CD4-positive, alpha-beta T cell (primary cell): Measurements from ENCODE around the gene RASA2. TPM values are rescaled to one million over a fixed set of nuclear protein-coding genes. Genes with fewer than 3 reads are reported as not detected.
A peak's percentile ranks its signal among the peaks of the same experiment; 100 is the strongest.

Source experiments
- ATAC-seq: fragments of 200-7000 bp; cut with Tn5 transposase; one replicate; pipeline ENCODE4 v1.10.0; 2022; ENCODE audit warnings: mild to moderate bottlenecking; ENCODE audit not compliant: poor library complexity
- CTCF ChIA-PET: fragments of 350-600 bp; sonication (Branson Sonifier 250); formaldehyde crosslinking; loops from one replicate; lab custom pipeline; 2021; ENCODE audit warnings: antibody characterized with exemption, inconsistent platforms; lab: Charles Lee
- POLR2A ChIA-PET: fragments of 350-600 bp; sonication (Branson Sonifier 250); formaldehyde crosslinking; loops from one replicate; lab custom pipeline; 2021; ENCODE audit warnings: antibody characterized with exemption, inconsistent platforms; lab: Charles Lee
- DNase-seq, 14 experiments: peaks; one replicate each; pipeline ENCODE4 v3.0.0-alpha.2; 2013 to 2020; ENCODE audit warnings: mixed read lengths in 2 of 14
- H3K27ac ChIP-seq, 2 donors: one replicate each; pipeline versions ENCODE4 v1.5.1 to v1.7.0; 2013; ENCODE audit warnings: low read length in 2 of 2, low read depth in 1 of 2, mild to moderate bottlenecking in 1 of 2
- H3K27me3 ChIP-seq, 2 experiments: 1 replicate in 1 of 2; 2 replicates in 1 of 2; pipeline versions ENCODE4 v1.6.1 to v1.7.0; 2013; ENCODE audit warnings: low read length in 2 of 2, control low read depth in 1 of 2, mild to moderate bottlenecking in 1 of 2, moderate library complexity in 1 of 2; ENCODE audit not compliant: insufficient read depth in 2 of 2, control insufficient read depth in 1 of 2
- H3K36me3 ChIP-seq: one replicate; pipeline ENCODE4 v1.6.1; 2013; ENCODE audit warnings: low read length, control low read depth; ENCODE audit not compliant: insufficient read depth
- H3K4me1 ChIP-seq: one replicate; pipeline ENCODE4 v1.6.1; 2013; ENCODE audit warnings: low read length, control low read depth; ENCODE audit not compliant: insufficient read depth
- H3K4me3 ChIP-seq: one replicate; pipeline ENCODE4 v1.5.1; 2013; ENCODE audit warnings: mild to moderate bottlenecking, low read length, moderate library complexity
- H3K9me3 ChIP-seq, 2 experiments: 1 replicate in 1 of 2; 2 replicates in 1 of 2; pipeline versions ENCODE4 v1.6.1 to v1.7.0; 2013; ENCODE audit warnings: low read length in 2 of 2, mild to moderate bottlenecking in 2 of 2, control low read depth in 1 of 2, moderate library complexity in 1 of 2; ENCODE audit not compliant: control insufficient read depth in 1 of 2, insufficient read depth in 1 of 2
- H3K27ac Mint-ChIP-seq: one replicate; pipeline ENCODE4 v1.8.0; 2020; ENCODE audit warnings: mixed read lengths
- H3K27me3 Mint-ChIP-seq: one replicate; pipeline ENCODE4 v1.8.0; 2021; ENCODE audit warnings: mixed read lengths
- H3K36me3 Mint-ChIP-seq: one replicate; pipeline ENCODE4 v1.8.0; 2021; ENCODE audit warnings: low read depth, mixed read lengths
- H3K4me1 Mint-ChIP-seq: one replicate; pipeline ENCODE4 v1.8.0; 2021; ENCODE audit warnings: low read depth, mixed read lengths
- H3K4me3 Mint-ChIP-seq: one replicate; pipeline ENCODE4 v1.8.0; 2020; ENCODE audit warnings: mild to moderate bottlenecking, mixed read lengths
- H3K9me3 Mint-ChIP-seq: one replicate; pipeline ENCODE4 v1.8.0; 2020; ENCODE audit warnings: mixed read lengths
- CTCF ChIP-seq: fragments of 200-600 bp; IDR thresholded peaks from one replicate; pipeline ENCODE4 v1.8.0; 2022; ENCODE audit warnings: antibody characterized with exemption, mild to moderate bottlenecking
- intact Hi-C, 2 experiments: fragments of 100-400 bp; cut with DNase I in 1 of 2; cut with micrococcal nuclease in 1 of 2; formaldehyde crosslinking; loops; one replicate each; pipeline versions ENCODE4 v1.15.1 to v1.9.0; 2023 to 2025; cut with DNase I, micrococcal nuclease
- total RNA-seq, 174 experiments: library from RNA in 2 of 174; stranded (reverse) in 2 of 174; gene quantifications; one replicate each; pipeline ENCODE4 v1.2.3 and lab custom pipeline; 2021 to 2026

RASA2 gene
- total RNA-seq, 2 experiments from 2014 or later = 96.1 to 96.4 TPM

GRCh38 chr3:141445990-141446389, 40.8 kb upstream of the RASA2 start:
- peaks cover 66% of the 10 kb centered on the region for H3K36me3 Mint-ChIP-seq
- Histone ChIP-seq H3K4me3 (no peak overlapping the region), H3K9me3 (no peaks in the 10 kb centered on the region), H3K4me1 (peaks cover 7% of the 10 kb centered on the region), H3K27me3 (no peaks in the 10 kb centered on the region), H3K27ac (no peak overlapping the region), H3K36me3 (peaks cover 47% of the 10 kb centered on the region)
- no peak for ATAC-seq
- POLR2A ChIA-PET = interaction anchor here (1.5 kb wide), 1 partner anchor 139 kb away, joined by 5 read pairs; no protein-coding TSS in a partner anchor
- intact Hi-C loops = no loop called here
- no peaks in the 10 kb centered on the region for H3K27me3 Mint-ChIP-seq
- CTCF ChIA-PET = interaction anchor here (0.7 kb wide), 1 partner anchor 9 kb away, joined by 3 read pairs; no protein-coding TSS in a partner anchor
- H3K9me3 Mint-ChIP-seq = no peaks in the 10 kb centered on the region
- DNase-seq = no peak
- H3K4me3 Mint-ChIP-seq = no peak overlapping the region
- no peak overlapping the region for H3K27ac Mint-ChIP-seq
- peaks cover 9% of the 10 kb centered on the region for H3K4me1 Mint-ChIP-seq
- TF ChIP-seq CTCF = no peak

- intact Hi-C loops = no loop called here
- H3K4me3 Mint-ChIP-seq = no peak overlapping the region
- H3K27me3 Mint-ChIP-seq = no peaks in the 10 kb centered on the region
- H3K36me3 Mint-ChIP-seq = peaks cover 59% of the 10 kb centered on the region
- Histone ChIP-seq H3K36me3 (peaks cover 47% of the 10 kb centered on the region), H3K9me3 (no peaks in the 10 kb centered on the region), H3K4me3 (no peak overlapping the region), H3K27ac (no peak overlapping the region), H3K27me3 (no peaks in the 10 kb centered on the region), H3K4me1 (peaks cover 2% of the 10 kb centered on the region)
- TF ChIP-seq CTCF = no peak
- POLR2A ChIA-PET = interaction anchor here (0.6 to 1.5 kb wide), 2 partner anchors 140 to 293 kb away, joined by 4 to 5 read pairs; no protein-coding TSS in a partner anchor
- ATAC-seq (no peak), DNase-seq (no peak)
- CTCF ChIA-PET = no interaction called here
- H3K9me3 Mint-ChIP-seq = no peaks in the 10 kb centered on the region
- peaks cover 5% of the 10 kb centered on the region for H3K4me1 Mint-ChIP-seq
- H3K27ac Mint-ChIP-seq = no peak overlapping the region
Observed at GRCh38 chr3:141446737-141447136, 40.1 kb upstream of the RASA2 start.

GRCh38 chr3:141447383-141447782, 39.4 kb upstream of the RASA2 start:
- intact Hi-C loops = no loop called here

More at GRCh38 chr3:141447383-141447782, 39.4 kb upstream of the RASA2 start:
- TF ChIP-seq CTCF = no peak
- Mint-ChIP-seq H3K4me1 (peaks cover 5% of the 10 kb centered on the region), H3K4me3 (no peak overlapping the region), H3K36me3 (peaks cover 53% of the 10 kb centered on the region), H3K27me3 (no peaks in the 10 kb centered on the region), H3K27ac (peak overlapping the region; percentile 28), H3K9me3 (no peaks in the 10 kb centered on the region)
- peaks cover 7% of the 10 kb centered on the region for H3K4me1 ChIP-seq
- H3K36me3 ChIP-seq = peaks cover 42% of the 10 kb centered on the region
- ChIA-PET CTCF (no interaction called here), POLR2A (interaction anchor here (1.2 to 1.5 kb wide), 2 partner anchors 46 to 140 kb away, joined by 3 to 5 read pairs; no protein-coding TSS in a partner anchor)
- H3K27me3 ChIP-seq = no peaks in the 10 kb centered on the region
- ATAC-seq (no peak), DNase-seq (no peak)
- no peaks in the 10 kb centered on the region for H3K9me3 ChIP-seq
- no peak overlapping the region for H3K27ac ChIP-seq
- no peak overlapping the region for H3K4me3 ChIP-seq
